Hepatic stellate cell (primary cell): ENCODE results near the gene PGAM1.
A peak's percentile ranks its signal among the peaks of the same experiment; 100 is the strongest.
"Not testable (repeated sequence)": the region's sequence is repeated elsewhere in the genome, so short reads cannot be mapped to it uniquely, and the experiment has no call there.

Experiments
- DNase-seq: peaks from one replicate; pipeline ENCODE4 v3.0.0; 2011; ENCODE audit warnings: low spot score

PGAM1 gene

DNA sequence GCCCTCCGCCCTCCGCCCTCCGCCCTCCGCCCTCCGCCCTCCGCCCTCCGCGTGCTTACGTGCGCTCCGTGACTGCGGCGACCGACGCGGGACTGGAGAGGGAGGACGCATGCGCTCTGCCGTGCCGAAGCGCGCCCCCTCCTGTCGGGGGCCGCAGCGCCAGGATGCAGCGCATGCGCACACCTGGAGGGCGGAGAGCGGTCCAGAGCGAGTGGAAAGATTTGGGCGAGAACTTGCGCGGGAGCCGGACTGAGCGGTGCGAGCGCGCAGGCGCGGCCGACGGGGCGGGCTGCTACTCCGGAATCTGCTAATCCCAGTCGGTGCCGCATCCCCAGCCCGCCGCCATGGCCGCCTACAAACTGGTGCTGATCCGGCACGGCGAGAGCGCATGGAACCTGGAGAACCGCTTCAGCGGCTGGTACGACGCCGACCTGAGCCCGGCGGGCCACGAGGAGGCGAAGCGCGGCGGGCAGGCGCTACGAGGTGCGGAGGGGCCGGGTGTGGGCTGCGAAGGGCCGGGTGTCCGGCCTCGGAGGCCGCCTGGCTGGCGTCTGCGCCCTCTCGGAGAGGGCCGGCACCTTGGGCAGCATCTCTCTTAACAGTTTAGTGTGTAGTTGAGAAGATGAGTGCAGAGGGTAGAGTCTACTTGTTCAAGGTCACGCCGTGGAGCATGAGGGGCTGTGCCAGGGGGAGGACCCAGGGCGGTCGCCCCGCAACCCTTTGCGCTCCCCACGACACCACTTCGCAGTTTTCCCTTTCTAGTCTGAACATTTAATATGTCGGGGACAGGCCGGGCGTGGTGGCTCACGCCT lies at the start of gene PGAM1:
Gene PGAM1, plus strand, starts transcription at position 228 of the 812 bp plus-strand sequence. Its CDS starts 117 bp downstream, at position 345.
- peak; percentile 100 for DNase-seq

DNA sequence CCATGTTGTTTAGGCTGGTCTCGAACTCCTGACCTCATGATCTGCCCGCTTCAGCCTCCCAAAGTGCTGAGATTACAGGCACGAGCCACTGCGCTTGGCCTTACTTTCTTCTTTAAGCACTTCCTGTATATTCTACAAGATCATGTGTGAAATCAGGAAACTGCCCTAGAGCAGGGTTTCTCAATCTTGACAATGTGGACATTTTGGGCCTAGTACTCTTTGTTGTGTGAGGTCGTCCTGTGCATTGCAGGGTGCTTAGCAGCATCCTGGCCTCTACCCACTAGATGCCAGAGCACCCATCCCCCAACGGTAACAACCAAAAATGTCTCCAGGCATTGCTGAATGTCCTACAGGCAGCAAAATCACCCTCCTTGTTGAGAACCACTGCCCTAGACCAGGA lies 49.6 kb upstream of the PGAM1 start:
- no peak for DNase-seq

DNA sequence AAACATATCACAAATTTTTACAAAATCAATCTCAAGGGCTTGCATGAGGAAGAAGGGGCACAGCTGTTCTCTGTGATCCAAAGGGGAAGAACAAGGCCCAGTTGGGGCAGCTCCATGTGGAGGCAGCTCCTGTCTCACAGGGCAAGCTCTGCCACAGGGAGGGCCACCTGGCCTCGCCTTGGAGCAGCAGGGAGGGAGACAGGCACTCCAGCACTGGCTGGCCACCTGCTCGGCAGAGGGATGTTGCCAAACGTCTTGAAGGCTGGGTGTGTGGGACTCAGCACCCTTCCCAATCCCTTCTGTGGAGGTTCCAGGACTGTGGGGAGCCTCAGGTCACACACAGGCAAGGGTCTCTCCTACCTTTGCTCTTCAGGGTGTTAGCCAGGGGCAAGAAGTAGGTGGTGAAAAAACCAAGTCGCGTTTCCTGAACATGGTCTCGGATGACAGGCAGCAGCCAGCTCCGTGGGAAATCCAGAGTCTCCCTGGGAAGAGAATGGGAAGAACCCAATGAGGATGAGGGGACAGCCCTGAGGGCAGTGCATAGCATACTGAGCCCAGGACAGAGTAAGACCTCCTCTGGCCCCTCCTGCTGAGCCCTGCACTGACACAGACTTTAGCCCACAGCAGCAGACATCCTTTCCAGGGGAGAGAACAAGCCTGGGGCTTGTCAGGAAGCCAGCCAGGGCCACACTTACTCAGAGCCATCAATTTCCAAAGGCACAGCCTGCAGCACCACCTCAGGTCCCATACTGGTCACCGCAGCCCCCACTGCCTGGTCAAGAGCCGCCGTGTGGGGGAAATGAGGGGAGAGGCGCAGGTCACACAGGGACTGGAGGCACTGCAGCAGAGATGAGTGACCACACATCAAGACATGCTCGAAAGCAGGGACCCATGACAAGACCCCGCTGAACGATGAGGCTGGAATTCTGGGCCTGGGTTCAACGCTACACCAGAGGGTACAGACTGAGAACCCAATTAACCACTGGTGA lies 46.8 kb upstream of the PGAM1 start:
- no peak for DNase-seq

- no peak for DNase-seq
Observed at GRCh38 chr10:97380516-97380915, 45.5 kb upstream of the PGAM1 start.

DNA sequence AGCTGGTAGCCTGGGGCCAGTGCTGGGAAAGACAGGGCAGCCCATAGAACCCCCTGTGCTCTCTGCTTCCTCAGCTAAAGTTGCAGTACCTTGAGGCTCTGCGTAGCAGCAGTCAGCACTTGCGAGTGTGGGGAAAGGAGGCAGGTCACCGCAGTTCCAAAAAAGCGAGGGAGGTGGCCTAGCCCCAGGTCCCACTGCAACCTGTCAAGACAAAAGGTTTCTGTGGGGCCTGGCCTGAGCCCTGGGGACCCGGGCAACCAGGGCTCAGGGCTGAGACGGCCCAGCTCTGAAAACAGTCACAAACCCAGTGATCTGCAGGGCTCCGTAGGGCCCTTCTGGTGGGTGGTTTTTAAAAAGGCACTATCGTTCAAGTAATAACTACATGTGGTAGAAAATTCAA lies 44.4 kb upstream of the PGAM1 start:
- DNase-seq = no peak

DNA sequence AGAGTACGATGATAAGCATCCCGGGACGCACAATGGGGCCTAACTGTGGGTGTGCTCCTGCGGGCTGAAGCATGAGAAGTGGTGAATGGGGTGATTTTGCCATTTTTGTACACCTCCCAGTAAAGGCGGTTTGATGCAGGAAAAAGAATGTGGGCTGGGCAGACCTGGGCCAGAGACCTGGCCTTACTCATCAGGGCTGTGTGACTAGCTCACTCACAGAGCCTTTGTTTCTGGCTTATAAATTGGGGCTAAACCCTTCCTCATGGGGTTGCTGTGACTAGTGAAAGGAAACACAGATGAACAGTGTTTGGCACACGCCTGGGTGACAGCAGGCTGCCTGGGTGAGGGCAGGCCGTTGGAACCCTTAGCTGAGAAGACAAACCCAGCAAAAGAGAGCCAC lies 42.8 kb upstream of the PGAM1 start:
- DNase-seq = no peak

- DNase-seq = no peak
Observed at GRCh38 chr10:97384156-97384555, 41.8 kb upstream of the PGAM1 start.

DNA sequence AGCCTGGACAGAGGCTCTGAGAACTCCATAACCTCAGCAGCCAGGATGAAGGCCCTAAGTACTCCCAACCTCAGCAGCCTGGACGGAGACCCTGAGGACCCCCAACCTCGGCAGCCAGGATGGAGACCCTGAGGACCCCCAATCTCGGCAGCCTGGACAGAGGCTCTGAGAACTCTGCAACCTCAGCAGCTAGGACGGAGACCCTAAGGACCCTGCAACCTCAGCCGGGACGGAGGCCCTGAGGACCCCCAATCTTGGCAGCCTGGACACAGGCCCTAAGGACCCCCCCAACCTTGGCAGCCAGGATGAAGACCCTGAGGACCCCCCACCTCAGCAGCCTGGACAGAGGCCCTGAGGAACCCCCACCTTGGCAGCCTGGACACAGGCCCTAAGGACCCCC lies 41.4 kb upstream of the PGAM1 start:
- DNase-seq = no peak

DNA sequence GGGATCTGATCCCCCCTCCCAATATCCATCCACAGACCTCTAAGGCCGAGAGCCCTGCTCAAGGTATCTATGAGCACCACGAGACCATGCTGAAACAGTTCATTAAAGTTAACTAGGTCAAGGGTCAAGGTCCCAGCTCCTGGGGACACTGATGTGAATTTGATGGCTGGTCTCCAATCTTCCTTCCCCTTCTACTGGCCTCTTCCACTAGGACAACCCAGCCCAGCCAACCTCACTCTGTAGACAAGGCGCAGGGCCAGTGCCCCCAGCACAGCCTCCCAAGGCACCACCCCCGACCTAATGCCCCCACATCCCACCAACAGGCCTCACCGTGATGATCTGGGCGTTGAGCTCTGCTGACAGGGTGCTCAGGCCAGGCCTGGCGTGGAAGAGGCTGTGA lies 40.4 kb upstream of the PGAM1 start:
- no peak for DNase-seq

- no peak for DNase-seq
Observed at GRCh38 chr10:97388152-97388551, 37.8 kb upstream of the PGAM1 start.

DNA sequence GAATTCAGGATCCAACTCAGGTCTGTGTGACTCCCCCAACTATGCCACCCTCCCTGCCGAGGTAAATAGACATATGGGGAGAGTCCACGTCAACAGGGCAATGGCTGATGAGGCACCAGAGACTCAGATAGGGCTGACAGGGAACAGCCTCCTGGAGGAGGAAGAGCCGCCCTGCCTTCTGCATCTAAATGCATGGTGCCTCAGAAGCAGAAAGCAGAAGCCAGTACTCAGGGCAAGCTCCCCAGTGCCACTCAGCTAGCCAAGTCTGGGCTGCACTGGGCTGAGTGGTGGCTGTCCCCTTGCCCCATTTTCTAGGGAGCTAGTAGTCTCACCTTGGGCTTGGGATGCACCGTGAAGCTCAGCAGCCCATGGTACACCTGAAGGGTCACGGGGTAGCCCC lies 35.9 kb upstream of the PGAM1 start:
- DNase-seq = no peak

DNA sequence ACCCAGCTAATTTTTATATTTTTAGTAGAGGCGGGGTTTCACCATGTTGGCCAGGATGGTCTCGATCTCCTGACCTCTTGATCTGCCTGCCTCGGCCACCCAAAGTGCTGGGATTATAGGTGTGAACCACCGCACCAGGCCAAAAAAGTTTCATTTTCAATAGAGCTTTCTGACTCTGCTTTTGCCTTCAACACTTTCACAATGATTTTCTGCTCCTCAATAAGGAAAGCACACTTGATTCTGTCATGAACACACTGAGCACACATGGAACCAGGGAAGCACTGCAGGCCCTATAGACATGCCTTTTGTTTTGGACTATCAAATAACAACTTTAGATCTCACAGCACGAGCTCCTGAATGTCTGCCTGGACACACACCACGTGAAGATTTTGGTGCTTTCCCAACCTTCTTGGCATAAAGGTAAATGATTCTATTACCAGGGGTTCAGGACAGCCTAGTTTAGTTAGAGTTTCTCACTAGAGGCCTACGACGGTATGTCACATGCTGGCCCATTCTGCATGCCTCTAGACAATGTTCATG lies 32.9 kb upstream of the PGAM1 start:
- DNase-seq = no peak

- DNase-seq = no peak
Observed at GRCh38 chr10:97396056-97396455, 29.9 kb upstream of the PGAM1 start.

GRCh38 chr10:97399843-97400545 lies 26.0 kb upstream of the PGAM1 start:
- DNase-seq = peak; percentile 53

GRCh38 chr10:97400665-97401454 lies 25.1 kb upstream of the PGAM1 start, which contains the start of gene RRP12:
RRP12 (minus strand) TSS chr10:97401340; CDS start chr10:97401231, 109 bp downstream.
- peak; percentile 98 for DNase-seq

DNA sequence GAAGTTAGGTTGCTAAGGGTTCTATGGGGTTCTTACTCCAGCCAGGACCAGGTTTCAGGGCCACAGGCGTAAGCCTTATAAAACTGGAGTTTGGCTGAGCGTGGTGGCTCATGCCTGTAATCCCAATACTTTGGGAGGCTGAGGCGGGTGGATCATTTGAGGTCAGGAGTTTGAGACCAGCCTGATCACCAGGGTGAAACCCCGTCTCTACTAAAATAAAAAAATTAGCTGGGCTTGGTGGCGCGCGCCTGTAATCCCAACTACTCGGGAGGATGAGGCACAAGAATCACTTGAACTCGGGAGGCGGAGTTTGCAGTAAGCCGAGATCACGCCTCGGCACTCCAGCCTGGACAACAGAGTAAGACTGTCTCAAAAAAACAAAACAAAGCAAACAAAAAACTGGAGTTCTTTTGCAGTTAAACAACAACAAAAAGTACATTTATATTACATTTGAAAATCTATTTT lies 24.5 kb upstream of the PGAM1 start:
- DNase-seq = no peak

DNA sequence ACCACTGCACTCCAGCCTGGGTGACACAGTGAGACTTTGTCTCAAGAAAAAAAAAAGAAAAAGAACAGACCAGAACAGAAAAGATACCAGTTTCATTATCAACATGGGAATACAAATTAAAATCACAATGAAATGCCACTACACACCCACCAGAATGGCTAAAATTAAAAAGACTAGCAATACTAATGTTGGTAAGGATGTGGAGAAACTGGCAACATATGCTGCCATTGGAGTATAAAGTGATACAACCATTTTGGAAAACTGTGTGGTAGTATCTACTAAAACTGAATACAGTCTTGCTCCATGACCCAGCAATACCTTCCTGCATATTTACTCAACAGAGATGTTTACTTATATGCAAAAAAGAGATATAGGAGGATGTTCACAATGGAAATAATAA lies 21.9 kb upstream of the PGAM1 start:
- DNase-seq = no peak

GRCh38 chr10:97406064-97406463 lies 19.9 kb upstream of the PGAM1 start:
- DNase-seq = no peak

GRCh38 chr10:97406483-97406882 lies 19.5 kb upstream of the PGAM1 start:
- DNase-seq = not testable (repeated sequence)

DNA sequence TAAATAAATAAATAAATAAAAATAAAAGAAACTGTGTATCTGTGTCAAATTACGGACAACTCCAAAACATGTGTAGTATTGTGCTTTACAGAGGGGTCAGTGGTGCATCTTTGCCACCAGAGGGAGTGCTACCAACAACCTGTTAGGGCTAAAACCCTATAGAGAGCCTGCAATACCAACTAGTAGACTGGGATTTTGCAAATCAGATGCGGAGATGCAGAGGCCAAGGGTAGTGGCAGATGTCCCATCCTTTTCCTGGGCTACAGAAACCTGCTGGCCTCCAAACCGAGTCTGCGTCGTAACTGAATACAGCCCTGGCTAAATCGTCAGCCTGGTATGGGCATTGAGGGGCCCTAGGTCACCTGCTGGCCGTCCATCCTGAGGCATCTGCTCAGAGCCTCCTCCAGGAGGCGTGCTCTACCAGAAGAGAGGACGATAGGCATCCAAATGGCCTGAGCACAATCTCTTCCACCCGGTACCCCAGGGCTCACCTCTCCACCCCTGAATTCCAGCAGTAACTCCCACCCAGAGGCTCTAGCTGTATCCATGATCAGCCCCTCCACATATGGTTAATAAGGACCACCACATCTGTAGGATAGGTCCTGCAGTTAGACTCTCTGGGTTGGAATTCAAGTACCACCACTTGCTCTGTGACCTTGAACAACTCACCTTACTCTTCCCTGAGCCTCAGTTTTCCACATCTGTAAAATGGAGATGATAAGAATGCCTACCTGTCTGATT lies 18.6 kb upstream of the PGAM1 start:
- DNase-seq = peak; percentile 82
